GM12865 (cell line): ENCODE results near the gene YIPF5.

ENCODE experiments used
- DNase-seq: peaks from one replicate; pipeline ENCODE4 v3.0.0; 2010; ENCODE audit warnings: low read depth
- H3K4me3 ChIP-seq: 2 replicates; pipeline ENCODE4 v1.5.1; 2011; ENCODE audit warnings: mild to moderate bottlenecking, low read depth, low read length, control low read depth
- CTCF ChIP-seq: IDR thresholded peaks from 2 replicates; pipeline ENCODE4 v1.5.1; 2011; ENCODE audit warnings: low read length, control low read depth, low read depth, inconsistent platforms; ENCODE audit not compliant: insufficient read depth; ENCODE audit errors: missing control alignments

The YIPF5 gene

GRCh38 chr5:144120661-144121180 lies 49.7 kb downstream of the YIPF5 start:
- DNase-seq: no peak
- H3K4me3 ChIP-seq: no peak overlapping the region
- no peak for TF ChIP-seq CTCF

- no peak for TF ChIP-seq CTCF
- no peak for DNase-seq
- no peak overlapping the region for H3K4me3 ChIP-seq
Measured at GRCh38 chr5:144117412-144117811, 53.0 kb downstream of the YIPF5 start.

- no peak for DNase-seq
- no peak for TF ChIP-seq CTCF
- no peak overlapping the region for H3K4me3 ChIP-seq
Measured at GRCh38 chr5:144114571-144114970, 55.9 kb downstream of the YIPF5 start.
